ENCODE measurements around the gene PPP2R5E.

PPP2R5E gene

DNA sequence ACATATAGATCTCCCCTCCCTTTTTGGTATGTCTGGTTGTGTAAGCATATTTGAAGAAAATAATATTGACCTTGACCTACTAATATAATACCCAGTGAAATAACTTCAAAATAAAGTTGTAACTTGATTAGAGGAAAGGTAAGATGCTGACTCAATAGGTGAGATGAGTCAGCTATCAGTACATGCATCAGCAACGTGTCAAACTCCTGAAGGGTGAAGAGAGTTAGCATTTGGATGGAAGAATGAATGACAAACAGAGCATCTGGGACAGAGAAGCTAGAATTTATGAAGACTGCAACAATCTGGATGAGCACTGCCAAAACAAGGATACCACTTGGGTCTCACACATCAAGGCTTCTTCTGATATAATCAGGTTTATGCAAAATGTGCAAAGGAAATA, 74.9 kb downstream of the PPP2R5E start:
- DNase-seq: no peak

GRCh38 chr14:63467440-63468072, 75.6 kb downstream of the PPP2R5E start:
- no peak for DNase-seq

- no peak for DNase-seq
Measured at GRCh38 chr14:63465347-63465746, 77.8 kb downstream of the PPP2R5E start.

GRCh38 chr14:63460680-63461369, 82.4 kb downstream of the PPP2R5E start:
- no peak for DNase-seq

GRCh38 chr14:63459738-63460137, 83.4 kb downstream of the PPP2R5E start:
- no peak for DNase-seq

GRCh38 chr14:63457498-63457897, 85.7 kb downstream of the PPP2R5E start:
- no peak for DNase-seq

GRCh38 chr14:63454863-63455622, 88.1 kb downstream of the PPP2R5E start:
- DNase-seq: no peak

- no peak for DNase-seq
Measured at GRCh38 chr14:63454436-63454835, 88.7 kb downstream of the PPP2R5E start.

DNA sequence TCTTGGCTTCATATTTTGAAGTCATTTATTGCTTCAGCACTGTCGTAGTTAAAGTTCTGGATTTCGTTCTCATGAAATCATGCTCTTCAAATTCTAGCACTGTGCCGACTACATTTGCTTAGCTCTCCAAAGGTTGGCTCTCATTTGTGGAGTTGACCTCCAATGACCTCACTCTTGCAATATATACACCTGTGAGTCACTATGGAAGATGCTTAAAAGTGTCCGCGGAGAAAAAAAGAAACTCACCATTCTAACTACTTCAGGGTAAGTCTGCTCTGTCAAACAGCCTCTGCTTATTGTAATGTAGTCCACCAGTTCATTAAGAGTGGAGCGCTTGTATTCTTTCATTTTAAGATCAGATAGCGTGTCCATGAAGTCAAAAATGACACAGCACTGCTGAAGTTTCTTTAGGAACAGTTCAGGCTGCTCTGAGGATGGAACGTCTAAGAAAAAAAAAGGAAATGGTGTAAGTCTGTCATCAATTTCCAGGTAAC, 89.7 kb downstream of the PPP2R5E start:
- DNase-seq: no peak

GRCh38 chr14:63452796-63453195, 90.4 kb downstream of the PPP2R5E start:
- DNase-seq: no peak

DNA sequence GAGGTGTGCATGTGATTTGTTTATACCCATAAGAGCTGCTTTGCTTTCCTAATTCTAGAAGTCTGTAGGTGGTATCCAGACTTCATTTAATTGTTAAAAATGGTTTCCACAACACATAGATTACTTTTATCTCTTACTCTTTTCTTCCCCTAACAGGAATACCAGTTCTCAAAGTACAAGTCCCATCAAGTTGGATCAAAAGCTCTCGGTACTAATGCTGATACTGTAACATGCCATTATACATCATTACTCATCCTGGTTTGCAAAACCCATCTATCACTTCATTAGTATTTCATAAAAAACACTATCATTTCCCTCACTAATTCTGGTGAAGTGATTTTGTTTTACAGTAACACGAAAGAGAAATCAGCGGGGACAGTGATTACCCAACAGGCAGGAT, 94.3 kb downstream of the PPP2R5E start:
- no peak for DNase-seq

- DNase-seq: no peak
Measured at GRCh38 chr14:63444588-63444987, 98.6 kb downstream of the PPP2R5E start.

DNA sequence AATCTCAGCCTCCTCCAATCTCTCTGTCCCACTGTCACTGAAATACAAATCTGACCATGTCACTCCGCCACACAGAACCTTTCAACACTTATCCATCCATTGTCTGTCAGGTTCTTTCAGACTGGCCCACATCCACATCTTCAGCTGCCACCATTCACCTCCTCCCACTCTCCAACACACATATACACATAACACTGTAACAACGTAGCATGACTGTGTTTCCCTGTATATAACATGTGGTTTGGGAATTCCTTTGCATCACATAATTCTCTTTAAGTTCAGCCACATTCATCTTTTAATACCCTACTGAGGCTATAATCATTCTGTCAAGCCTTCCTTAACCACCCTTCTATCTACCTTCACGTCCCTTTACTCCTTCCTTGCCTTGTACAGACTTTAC, 99.2 kb downstream of the PPP2R5E start:
- no peak for DNase-seq

DNA sequence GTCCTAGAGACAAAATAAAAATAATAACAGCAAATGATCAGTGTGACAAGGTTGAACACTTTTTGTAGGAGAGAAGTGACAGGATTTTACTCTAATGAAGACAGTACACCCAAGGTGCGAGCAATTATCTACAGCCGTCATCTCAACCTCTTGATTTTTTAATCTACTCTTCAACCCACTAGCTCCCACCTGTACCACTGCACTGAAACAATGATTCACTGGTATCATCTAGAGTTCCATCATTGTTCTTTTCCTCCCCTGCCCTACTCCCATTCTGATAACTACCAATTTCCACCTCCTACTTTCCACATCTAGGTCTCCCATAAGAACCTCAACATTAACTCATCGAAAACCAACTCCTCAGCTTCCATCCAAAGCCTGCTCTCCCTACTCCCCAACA, 99.8 kb downstream of the PPP2R5E start:
- DNase-seq: no peak

- DNase-seq: no peak
Measured at GRCh38 chr14:63438065-63438757, 105.0 kb downstream of the PPP2R5E start.

- DNase-seq: no peak
Measured at GRCh38 chr14:63436286-63437098, 106.7 kb downstream of the PPP2R5E start.

GRCh38 chr14:63435838-63436237, 107.3 kb downstream of the PPP2R5E start:
- DNase-seq: no peak

- DNase-seq: no peak
Measured at GRCh38 chr14:63435204-63435603, 108.0 kb downstream of the PPP2R5E start.

GRCh38 chr14:63432888-63433552, 110.2 kb downstream of the PPP2R5E start:
- no peak for DNase-seq

- no peak for DNase-seq
Measured at GRCh38 chr14:63432228-63432627, 110.9 kb downstream of the PPP2R5E start.

GRCh38 chr14:63431466-63431865, 111.7 kb downstream of the PPP2R5E start:
- no peak for DNase-seq

DNA sequence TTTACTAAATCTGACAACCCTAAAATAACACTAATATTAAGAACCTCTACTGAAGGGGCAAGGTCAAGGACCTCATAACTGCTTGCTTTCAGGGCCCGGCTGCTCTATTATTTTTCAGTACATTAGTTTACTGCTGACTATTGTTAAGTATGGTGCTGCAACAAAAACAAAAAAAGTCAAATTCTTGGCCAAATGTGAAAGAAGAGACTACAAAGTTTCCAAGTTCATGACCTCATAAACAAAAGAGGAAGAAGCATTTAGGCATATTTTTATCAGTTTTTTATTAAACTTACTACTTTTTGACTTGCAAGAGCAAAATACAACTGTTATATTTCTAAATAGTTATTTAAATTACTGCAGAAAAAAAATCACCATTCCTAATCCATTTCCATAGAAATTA, 114.7 kb downstream of the PPP2R5E start:
- DNase-seq: no peak
